MCF 10A (cell line): ENCODE results near the gene AVL9. TPM values are rescaled to one million over a fixed set of nuclear protein-coding genes. Genes with fewer than 3 reads are reported as not detected.

Experiments
- BruUV-seq: library from RNA; stranded (reverse); fragments of 400-500 nt; replicated peaks from 2 replicates; lab custom pipeline; 2021; lab: Mats Ljungman, UMichigan
- CTCF ChIA-PET: fragments of 300-600 bp; sonication (Branson Sonifier 250); formaldehyde crosslinking; extraction: SDS; loops from one replicate; lab custom pipeline; 2021; ENCODE audit warnings: antibody characterized with exemption, inconsistent platforms; lab: Yijun Ruan, JAX
- POLR2A ChIA-PET: fragments of 300-600, 350-650 bp; sonication (Branson Sonifier 250); formaldehyde crosslinking; extraction: SDS; loops from one replicate; lab custom pipeline; 2020; ENCODE audit warnings: antibody characterized with exemption, inconsistent platforms; lab: Yijun Ruan, JAX
- DNase-seq: peaks from one replicate; pipeline ENCODE4 v3.0.0-alpha.2; 2018; ENCODE audit not compliant: unreplicated experiment
- H3K27ac Mint-ChIP-seq: one replicate; pipeline ENCODE4 v1.8.0; 2022; ENCODE audit warnings: mild to moderate bottlenecking, low read depth, mixed read lengths; ENCODE audit not compliant: unreplicated experiment
- H3K27me3 Mint-ChIP-seq: one replicate; pipeline ENCODE4 v1.8.0; 2022; ENCODE audit warnings: mixed read lengths; ENCODE audit not compliant: insufficient read depth, unreplicated experiment
- H3K36me3 Mint-ChIP-seq: one replicate; pipeline ENCODE4 v1.8.0; 2022; ENCODE audit warnings: mild to moderate bottlenecking, moderate library complexity, mixed read lengths; ENCODE audit not compliant: insufficient read depth, unreplicated experiment
- H3K4me1 Mint-ChIP-seq: one replicate; pipeline ENCODE4 v1.8.0; 2022; ENCODE audit warnings: mixed read lengths; ENCODE audit not compliant: insufficient read depth, unreplicated experiment
- H3K4me3 Mint-ChIP-seq: one replicate; pipeline ENCODE4 v1.8.0; 2022; ENCODE audit warnings: mild to moderate bottlenecking, moderate library complexity, mixed read lengths; ENCODE audit not compliant: unreplicated experiment
- H3K9me3 Mint-ChIP-seq: one replicate; pipeline ENCODE4 v1.8.0; 2022; ENCODE audit warnings: mixed read lengths; ENCODE audit not compliant: unreplicated experiment
- intact Hi-C: fragments of 100-400 bp; cut with micrococcal nuclease; formaldehyde crosslinking; loops from 2 replicates; pipeline ENCODE4 v1.14.1; 2022
- total RNA-seq: library from RNA; stranded (reverse); gene quantifications from 2 replicates; pipeline ENCODE4 v1.2.3, GENCODE V29; 2022
- TF ChIP-seq, protein P1 (sequence below): fragments of 200-600 bp; IDR thresholded peaks from one replicate; pipeline ENCODE4 v1.8.0; 2022; ENCODE audit warnings: antibody characterized with exemption, mild to moderate bottlenecking; ENCODE audit not compliant: unreplicated experiment

The AVL9 gene
- total RNA-seq, 1 experiment from 2014 or later = 38.6 TPM

DNA sequence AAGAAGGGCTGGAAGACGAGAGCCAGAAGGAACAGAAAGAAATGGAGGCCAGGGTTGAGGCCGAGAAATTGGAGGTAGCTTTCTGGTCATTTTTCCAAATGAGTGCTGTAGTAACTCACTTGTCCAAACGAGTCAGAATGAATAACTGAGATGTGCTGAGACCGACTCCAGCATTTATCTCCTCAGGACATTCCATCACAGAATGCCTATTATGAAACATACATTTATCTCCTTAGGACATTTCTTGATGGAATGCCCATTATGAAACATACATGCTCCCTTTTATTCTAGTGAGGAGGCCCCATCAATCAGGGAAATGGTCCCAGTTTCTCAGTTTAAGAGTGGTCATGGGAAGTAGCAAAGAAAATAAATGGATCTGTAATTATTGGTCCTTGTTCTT is 16.5 kb downstream of the AVL9 start:
- H3K4me1 Mint-ChIP-seq = peaks cover 21% of the 10 kb centered on the region
- no peak overlapping the region for H3K4me3 Mint-ChIP-seq
- H3K27me3 Mint-ChIP-seq = no peaks in the 10 kb centered on the region
- H3K9me3 Mint-ChIP-seq = no peaks in the 10 kb centered on the region
- peak overlapping the region; percentile 13 for H3K27ac Mint-ChIP-seq
- ChIA-PET CTCF (no interaction called here), POLR2A (no interaction called here)
- H3K36me3 Mint-ChIP-seq = peaks cover 38% of the 10 kb centered on the region
- DNase-seq = no peak
- intact Hi-C loops = no loop called here
- TF ChIP-seq, protein P1, sequence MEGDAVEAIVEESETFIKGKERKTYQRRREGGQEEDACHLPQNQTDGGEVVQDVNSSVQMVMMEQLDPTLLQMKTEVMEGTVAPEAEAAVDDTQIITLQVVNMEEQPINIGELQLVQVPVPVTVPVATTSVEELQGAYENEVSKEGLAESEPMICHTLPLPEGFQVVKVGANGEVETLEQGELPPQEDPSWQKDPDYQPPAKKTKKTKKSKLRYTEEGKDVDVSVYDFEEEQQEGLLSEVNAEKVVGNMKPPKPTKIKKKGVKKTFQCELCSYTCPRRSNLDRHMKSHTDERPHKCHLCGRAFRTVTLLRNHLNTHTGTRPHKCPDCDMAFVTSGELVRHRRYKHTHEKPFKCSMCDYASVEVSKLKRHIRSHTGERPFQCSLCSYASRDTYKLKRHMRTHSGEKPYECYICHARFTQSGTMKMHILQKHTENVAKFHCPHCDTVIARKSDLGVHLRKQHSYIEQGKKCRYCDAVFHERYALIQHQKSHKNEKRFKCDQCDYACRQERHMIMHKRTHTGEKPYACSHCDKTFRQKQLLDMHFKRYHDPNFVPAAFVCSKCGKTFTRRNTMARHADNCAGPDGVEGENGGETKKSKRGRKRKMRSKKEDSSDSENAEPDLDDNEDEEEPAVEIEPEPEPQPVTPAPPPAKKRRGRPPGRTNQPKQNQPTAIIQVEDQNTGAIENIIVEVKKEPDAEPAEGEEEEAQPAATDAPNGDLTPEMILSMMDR = no peak
- no TSS peak for BruUV-seq

DNA sequence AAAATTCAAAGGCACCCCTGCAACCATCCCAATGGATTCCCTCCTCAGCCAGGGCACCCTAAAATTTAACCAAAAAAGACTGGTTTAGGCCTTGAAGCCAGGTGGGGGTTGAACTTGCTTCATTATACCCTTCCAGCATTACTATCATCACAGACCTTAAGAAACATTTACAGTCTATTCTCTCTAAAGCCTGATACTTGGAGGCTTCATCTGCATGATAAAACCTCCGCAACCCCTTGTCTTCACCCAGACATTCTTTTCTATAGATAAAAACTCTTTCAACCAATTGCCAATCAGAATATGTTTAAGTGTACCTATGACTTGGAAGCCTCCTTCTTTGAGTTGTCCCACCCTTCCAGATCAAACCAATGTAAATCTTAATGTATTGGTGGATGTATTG is 17.9 kb downstream of the AVL9 start:
- intact Hi-C loops = no loop called here
- CTCF ChIA-PET = no interaction called here
- POLR2A ChIA-PET = interaction anchor here (1.3 kb wide), 1 partner anchor 17 kb away, joined by 3 read pairs; the partner anchor contains the start of gene AVL9
- Mint-ChIP-seq H3K4me1 (peaks cover 9% of the 10 kb centered on the region), H3K9me3 (no peaks in the 10 kb centered on the region), H3K27ac (no peak overlapping the region), H3K36me3 (peaks cover 29% of the 10 kb centered on the region), H3K4me3 (no peak overlapping the region), H3K27me3 (no peaks in the 10 kb centered on the region)
- TF ChIP-seq, protein P1 = no peak
- no TSS peak for BruUV-seq
- DNase-seq = no peak

DNA sequence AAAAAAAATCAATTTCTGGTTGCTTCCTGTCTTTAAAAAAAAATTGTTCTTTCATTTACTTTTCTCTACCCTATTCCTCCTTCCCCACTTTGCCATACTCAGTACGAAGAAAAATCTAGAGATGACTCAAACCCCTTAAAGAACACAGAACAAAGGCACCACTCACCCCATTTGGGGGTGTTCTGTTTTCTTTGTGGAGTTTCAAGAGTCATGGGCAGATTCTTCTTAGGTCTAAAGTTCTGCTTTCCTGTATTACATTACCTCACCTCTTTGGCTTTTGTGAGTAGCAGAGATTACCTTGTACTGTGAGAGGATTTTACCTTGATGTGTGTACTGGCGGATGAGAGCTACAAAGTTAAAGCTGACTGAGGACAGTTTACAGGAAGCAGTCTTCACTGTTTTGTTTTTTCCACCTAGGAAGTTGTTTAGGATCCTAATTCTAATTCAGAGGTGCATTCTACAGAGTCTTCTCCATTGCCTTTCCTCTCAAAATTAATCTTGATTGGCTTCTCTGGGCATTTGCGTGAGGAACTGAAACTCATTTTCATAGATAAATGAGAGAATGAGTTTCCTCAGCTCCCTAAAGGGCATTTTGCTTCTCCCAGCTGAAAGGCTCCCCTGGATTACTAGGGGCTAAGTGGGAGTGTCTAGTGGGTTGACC is 20.7 kb downstream of the AVL9 start:
- POLR2A ChIA-PET = interaction anchor here (0.5 kb wide), 1 partner anchor 931 kb away, joined by 4 read pairs; no protein-coding TSS in a partner anchor
- DNase-seq = no peak

DNA sequence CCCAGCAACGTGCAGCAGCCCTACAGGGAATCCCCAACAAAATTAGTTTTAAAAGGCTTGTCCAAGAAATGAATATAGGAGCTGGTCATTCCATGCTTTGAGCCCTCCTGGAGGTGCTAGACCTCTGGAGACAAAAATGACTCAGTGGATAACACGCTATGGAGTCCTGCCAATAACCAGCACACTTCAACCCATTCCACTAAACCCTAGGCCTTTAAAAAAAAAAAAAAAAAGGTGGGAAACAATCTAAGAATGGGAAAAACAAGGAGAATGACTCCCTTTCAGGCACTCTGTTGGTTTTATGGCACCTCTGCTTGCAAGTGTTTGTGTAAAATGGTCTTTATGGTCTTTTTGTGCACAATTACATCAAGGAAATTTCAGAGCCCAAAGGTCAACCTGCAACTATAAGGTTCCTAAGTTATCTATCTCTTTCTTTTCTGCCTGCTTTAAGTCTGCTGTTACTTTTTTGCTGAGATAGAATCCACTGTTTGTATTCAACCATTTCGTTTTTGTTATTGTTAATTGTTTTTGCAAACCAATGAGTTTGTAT is 21.3 kb downstream of the AVL9 start:
- no peak for DNase-seq
- BruUV-seq = no TSS peak
- Mint-ChIP-seq H3K4me3 (no peak overlapping the region), H3K27me3 (no peaks in the 10 kb centered on the region), H3K36me3 (peaks cover 33% of the 10 kb centered on the region), H3K4me1 (peaks cover 4% of the 10 kb centered on the region), H3K27ac (no peak overlapping the region), H3K9me3 (no peaks in the 10 kb centered on the region)
- TF ChIP-seq, protein P1 = no peak
- ChIA-PET CTCF (interaction anchor here (0.6 to 1.4 kb wide), 2 partner anchors 37 to 126 kb away, joined by 3 to 5 read pairs; no protein-coding TSS in a partner anchor), POLR2A (interaction anchor here (0.5 kb wide), 1 partner anchor 931 kb away, joined by 4 read pairs; no protein-coding TSS in a partner anchor)
- intact Hi-C loops = no loop called here

More for the DNA sequence above, 20.7 kb downstream of the AVL9 start:
- CTCF ChIA-PET = interaction anchor here (0.6 to 1.4 kb wide), 4 partner anchors 37 to 755 kb away, joined by 3 to 5 read pairs (median 4); no protein-coding TSS in a partner anchor
- Mint-ChIP-seq H3K4me3 (no peak overlapping the region), H3K36me3 (peaks cover 33% of the 10 kb centered on the region), H3K27ac (no peak overlapping the region), H3K27me3 (no peaks in the 10 kb centered on the region), H3K4me1 (peaks cover 9% of the 10 kb centered on the region), H3K9me3 (no peaks in the 10 kb centered on the region)
- intact Hi-C loops = no loop called here
- BruUV-seq = no TSS peak
- TF ChIP-seq, protein P1 = no peak
